ENCODE data around the gene ERP44. TPM values are rescaled to one million over a fixed set of nuclear protein-coding genes. Genes with fewer than 3 reads are reported as not detected.
"Not testable (repeated sequence)": the region's sequence is repeated elsewhere in the genome, so short reads cannot be mapped to it uniquely, and the experiment has no call there.

ERP44 gene
- total RNA-seq, 1 donor from 2014 or later, result 15.6 TPM

DNA sequence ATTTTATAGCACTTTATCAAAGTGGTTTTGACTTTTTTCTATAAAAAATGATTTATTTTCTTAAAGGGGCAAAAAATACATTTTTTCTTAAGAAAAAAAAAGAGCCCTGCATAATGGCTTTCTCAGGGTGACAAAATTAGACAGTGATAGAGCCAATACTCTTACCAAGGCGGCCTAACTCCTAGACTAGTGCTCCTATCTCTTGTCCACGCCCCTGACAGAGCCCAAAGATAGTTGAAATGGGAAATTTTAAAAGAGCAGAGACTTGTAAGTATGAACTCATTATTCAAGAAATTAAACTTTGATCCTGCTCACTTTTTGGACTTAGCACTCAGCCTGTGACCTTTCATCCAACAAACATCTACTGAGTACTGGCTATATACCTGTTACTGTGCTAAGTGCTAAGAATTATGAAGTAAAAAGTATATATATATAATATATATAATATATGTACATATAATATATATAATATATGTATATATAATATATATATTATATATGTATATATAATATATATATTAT, 1.4 kb upstream of the ERP44 start:
- intact Hi-C loops (cut with micrococcal nuclease), result no loop called here
- Histone ChIP-seq H3K27ac (replicated peaks) (peak overlapping the region; percentile 91), H3K27me3 (ENCODE audit: low read depth) (no peaks in the 10 kb centered on the region), H3K4me3 (peak overlapping the region; percentile 81), H3K36me3 (peaks cover 19% of the 10 kb centered on the region), H3K9me3 (replicated peaks) (no peaks in the 10 kb centered on the region), H3K4me1 (peaks cover 49% of the 10 kb centered on the region)
- DNase-seq, result no peak
- TF ChIP-seq, protein P1, sequence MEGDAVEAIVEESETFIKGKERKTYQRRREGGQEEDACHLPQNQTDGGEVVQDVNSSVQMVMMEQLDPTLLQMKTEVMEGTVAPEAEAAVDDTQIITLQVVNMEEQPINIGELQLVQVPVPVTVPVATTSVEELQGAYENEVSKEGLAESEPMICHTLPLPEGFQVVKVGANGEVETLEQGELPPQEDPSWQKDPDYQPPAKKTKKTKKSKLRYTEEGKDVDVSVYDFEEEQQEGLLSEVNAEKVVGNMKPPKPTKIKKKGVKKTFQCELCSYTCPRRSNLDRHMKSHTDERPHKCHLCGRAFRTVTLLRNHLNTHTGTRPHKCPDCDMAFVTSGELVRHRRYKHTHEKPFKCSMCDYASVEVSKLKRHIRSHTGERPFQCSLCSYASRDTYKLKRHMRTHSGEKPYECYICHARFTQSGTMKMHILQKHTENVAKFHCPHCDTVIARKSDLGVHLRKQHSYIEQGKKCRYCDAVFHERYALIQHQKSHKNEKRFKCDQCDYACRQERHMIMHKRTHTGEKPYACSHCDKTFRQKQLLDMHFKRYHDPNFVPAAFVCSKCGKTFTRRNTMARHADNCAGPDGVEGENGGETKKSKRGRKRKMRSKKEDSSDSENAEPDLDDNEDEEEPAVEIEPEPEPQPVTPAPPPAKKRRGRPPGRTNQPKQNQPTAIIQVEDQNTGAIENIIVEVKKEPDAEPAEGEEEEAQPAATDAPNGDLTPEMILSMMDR (IDR thresholded peaks at IDR 0.05; ENCODE audit: borderline replicate concordance), result no peak

DNA sequence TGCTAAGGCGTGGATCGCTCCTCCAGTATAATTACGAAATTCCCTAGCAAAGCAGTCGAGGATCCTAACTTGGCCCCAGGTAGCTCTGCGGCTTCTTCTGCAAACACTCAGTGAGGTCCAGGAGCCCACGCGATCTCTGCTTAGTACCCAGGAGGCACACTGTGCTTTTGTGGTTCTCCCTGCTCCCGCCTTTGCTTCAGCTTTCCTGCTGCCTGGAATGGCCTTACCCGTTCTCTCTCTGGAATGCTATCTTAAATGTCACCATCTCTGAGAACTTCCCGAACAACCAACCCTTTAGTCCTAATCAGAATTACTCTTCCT, 882 bp upstream of the ERP44 start:
- intact Hi-C loops (cut with micrococcal nuclease), result no loop called here
- Histone ChIP-seq H3K4me3 (peak overlapping the region; percentile 81), H3K9me3 (replicated peaks) (no peaks in the 10 kb centered on the region), H3K27ac (replicated peaks) (peak overlapping the region; percentile 91), H3K36me3 (peaks cover 14% of the 10 kb centered on the region), H3K27me3 (ENCODE audit: low read depth) (no peaks in the 10 kb centered on the region), H3K4me1 (peaks cover 51% of the 10 kb centered on the region)
- DNase-seq, result no peak
- TF ChIP-seq, protein P1 (IDR thresholded peaks at IDR 0.05; ENCODE audit: borderline replicate concordance), result no peak

DNA sequence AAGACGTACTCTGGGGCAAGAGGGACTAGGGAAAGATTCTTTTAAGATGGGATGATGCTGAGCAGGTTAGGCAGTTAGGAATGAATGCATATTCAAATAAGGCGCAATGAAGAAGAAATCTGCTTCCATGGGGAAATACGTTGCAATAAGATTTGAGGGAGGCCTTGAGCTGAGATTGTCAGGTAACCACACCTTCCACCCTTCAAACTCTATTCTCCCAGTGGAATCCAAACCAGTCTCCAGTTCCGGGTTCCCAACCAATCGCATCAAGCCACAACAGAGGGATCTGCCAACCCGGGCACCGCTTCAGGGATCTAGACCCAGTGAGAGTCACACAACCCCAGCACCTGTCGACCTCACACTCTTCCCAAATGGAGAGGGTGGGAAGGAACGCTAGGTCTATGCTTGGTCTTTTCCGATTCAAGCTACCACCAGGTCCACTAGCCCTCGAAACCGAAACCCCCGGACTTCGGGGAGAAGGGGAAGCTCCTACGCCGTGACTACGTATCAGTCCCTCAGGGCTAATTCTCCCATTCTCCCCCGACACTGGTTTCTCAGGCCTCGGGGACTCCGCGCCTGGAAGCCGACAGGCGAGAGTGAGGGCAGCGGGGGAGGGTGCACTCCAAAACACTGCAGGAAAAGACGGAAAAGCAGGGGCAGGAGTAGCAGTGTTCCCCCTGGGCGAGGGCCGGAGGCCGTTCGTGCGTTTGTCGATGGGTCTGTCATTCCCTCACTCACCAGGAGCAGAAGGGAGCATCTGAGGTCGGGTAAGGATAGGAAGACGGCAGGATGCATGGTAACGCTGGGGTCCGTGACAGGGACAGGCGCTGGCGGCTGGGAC, 534 bp downstream of the ERP44 start:
- peak overlapping the region; percentile 81 for H3K4me3 ChIP-seq
- peak overlapping the region; percentile 91 for H3K27ac ChIP-seq (replicated peaks)
- peaks cover 6% of the 10 kb centered on the region for H3K36me3 ChIP-seq
- H3K4me1 ChIP-seq, result peaks cover 63% of the 10 kb centered on the region
- DNase-seq, result peak; percentile 54
- intact Hi-C loops (cut with micrococcal nuclease), result no loop called here
- no peaks in the 10 kb centered on the region for H3K27me3 ChIP-seq (ENCODE audit: low read depth)
- TF ChIP-seq, protein P1 (IDR thresholded peaks at IDR 0.05; ENCODE audit: borderline replicate concordance), result no peak
- H3K9me3 ChIP-seq (replicated peaks), result no peaks in the 10 kb centered on the region

DNA sequence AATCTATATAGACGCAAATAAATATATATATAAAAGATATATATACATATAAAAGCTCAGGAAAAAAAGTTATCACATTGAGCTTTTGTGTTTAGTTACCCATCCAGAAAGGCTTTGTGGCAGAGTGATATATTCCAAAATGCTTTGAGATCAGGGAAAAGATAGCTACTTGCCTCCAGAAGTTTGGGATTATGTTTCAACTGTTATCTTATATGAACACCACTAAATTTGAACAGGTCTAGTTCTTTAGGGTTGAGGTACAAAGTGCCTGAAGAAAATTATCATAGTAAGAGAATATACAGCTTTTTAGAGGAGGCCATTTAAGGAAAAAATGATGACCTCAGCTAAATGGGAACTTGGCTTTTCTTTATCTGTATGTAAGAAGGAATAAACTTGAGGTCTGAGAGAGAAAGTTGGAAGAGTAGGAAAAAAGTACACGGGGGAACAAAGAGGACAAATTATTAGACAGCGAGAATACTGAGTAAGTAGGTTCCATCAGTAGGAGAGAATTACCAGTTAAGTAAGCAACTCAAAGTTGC, 2.4 kb downstream of the ERP44 start:
- peaks cover 77% of the 10 kb centered on the region for H3K4me1 ChIP-seq

DNA sequence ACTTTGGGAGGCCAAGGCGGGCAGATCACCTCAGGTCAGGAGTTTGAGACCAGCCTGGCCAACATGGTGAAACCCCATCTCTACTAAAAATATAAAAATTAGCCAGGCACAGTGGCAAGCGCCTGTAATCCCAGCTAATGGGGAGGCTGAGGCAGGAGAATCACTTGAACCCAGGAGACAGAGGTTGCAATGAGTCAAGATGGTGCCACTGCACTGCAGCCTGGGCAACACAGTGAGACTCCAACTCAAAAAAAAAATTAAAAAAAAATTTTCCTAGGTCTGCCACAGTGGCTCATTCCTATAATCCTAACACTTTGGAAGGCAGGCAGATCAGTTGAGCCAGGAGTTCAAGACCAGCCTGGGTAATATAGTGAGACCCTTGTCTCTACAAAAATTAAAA, 4.4 kb downstream of the ERP44 start:
- DNase-seq; intact Hi-C loops (cut with micrococcal nuclease); H3K36me3 ChIP-seq; H3K27me3 ChIP-seq (ENCODE audit: low read depth); H3K27ac ChIP-seq (replicated peaks); H3K9me3 ChIP-seq (replicated peaks); H3K4me3 ChIP-seq: not testable (repeated sequence)
- peaks cover 77% of the 10 kb centered on the region for H3K4me1 ChIP-seq

More for the DNA sequence above, 2.4 kb downstream of the ERP44 start:
- DNase-seq, result no peak
- Histone ChIP-seq H3K27ac (replicated peaks) (no peak overlapping the region), H3K4me3 (no peak overlapping the region), H3K9me3 (replicated peaks) (no peaks in the 10 kb centered on the region), H3K36me3 (peaks cover under 1% of the 10 kb centered on the region), H3K27me3 (ENCODE audit: low read depth) (no peaks in the 10 kb centered on the region)
- TF ChIP-seq, protein P1 (IDR thresholded peaks at IDR 0.05; ENCODE audit: borderline replicate concordance), result no peak
- intact Hi-C loops (cut with micrococcal nuclease), result no loop called here

DNA sequence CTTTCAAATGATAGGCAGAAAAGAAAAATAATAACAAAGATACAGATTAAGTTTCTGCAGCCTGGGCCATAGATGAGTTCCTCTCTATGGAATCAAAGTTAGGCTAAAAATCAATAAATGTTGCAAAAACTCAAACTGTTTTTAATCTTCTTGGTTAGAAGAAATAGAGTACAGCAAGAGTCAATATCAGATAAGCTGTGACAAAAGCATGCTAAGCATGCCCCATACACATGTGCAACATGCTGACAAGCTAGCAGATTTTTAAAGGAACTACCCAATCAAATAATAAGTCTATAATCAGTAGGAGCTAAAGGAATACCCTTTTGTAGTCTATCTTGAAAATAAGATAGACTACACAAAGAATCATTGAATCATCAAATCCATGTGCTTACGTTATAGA, 6.7 kb downstream of the ERP44 start:
- H3K36me3 ChIP-seq, result no peaks in the 10 kb centered on the region
- no peak for DNase-seq
- no peak overlapping the region for H3K4me3 ChIP-seq
- intact Hi-C loops (cut with micrococcal nuclease), result no loop called here
- no peaks in the 10 kb centered on the region for H3K27me3 ChIP-seq (ENCODE audit: low read depth)
- no peaks in the 10 kb centered on the region for H3K9me3 ChIP-seq (replicated peaks)
- TF ChIP-seq, protein P1 (IDR thresholded peaks at IDR 0.05; ENCODE audit: borderline replicate concordance), result no peak
- H3K27ac ChIP-seq (replicated peaks), result no peak overlapping the region
- H3K4me1 ChIP-seq, result peaks cover 73% of the 10 kb centered on the region

All from left ventricle myocardium inferior (tissue), 1 donor.